Activated CD8-positive, alpha-beta memory T cell treated with anti-CD3 and anti-CD28 coated beads, Interleukin-2, amount 50 U/mL, for 24 hours (primary cell): Measurements from ENCODE around the gene PROK2.

ENCODE experiments used
- DNase-seq: peaks from one replicate; pipeline ENCODE4 v3.0.0-alpha.2; 2020; ENCODE audit errors: extremely low read depth

The PROK2 gene

DNA sequence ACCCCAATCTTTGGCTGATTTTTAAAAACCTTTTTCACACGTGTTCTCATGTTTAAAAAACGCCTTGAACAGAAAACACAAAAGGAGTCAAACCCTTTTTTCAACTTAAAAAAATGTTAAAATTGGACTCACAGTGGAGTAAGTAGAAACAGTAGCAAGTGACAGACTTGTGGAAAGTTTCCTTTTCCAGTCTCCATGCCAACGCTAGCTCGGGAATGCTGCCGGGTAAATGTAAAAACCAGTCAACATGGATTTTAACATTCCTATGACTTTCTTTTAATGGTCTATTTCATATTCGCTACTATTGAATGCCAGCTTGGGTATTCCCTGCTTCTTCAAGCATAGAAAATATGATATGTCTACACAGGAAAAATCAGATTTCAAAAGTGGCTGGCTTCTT, 1.6 kb upstream of the PROK2 start:
- no peak for DNase-seq

- DNase-seq, result no peak
Measured at GRCh38 chr3:71786217-71786549, 1.2 kb upstream of the PROK2 start.

DNA sequence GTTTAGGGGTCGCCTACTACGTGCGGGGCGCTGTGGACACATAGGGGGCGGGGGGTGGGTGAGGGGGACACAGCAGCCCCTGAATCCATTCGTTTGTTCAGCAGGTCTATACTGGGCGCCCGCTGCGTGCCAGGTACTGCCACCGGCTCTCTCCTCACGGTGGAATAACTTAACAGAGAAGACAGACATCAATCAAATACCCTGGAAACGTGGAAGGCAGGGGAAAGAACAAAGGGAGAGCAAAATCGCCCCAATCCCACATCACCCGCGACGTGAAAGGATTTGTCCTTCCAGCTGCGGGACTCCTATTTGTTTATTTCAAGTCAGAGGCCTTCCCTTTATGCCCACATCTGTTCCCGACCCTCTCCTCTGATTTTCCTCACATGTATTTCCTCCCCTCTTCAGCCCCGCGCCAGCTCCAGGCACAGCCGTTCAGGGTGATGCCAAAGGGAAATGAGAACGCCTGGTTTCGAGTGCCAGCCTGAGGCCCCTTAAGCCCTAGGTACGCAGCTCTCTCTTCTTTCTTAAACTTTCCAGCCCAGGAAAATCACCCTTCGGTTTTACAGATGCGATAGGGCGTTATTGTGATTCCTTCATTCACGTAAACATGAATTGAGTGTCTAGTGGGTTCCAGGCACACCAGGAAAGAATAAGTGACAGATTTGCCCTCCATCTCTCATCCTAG, 726 bp upstream of the PROK2 start:
- no peak for DNase-seq

DNA sequence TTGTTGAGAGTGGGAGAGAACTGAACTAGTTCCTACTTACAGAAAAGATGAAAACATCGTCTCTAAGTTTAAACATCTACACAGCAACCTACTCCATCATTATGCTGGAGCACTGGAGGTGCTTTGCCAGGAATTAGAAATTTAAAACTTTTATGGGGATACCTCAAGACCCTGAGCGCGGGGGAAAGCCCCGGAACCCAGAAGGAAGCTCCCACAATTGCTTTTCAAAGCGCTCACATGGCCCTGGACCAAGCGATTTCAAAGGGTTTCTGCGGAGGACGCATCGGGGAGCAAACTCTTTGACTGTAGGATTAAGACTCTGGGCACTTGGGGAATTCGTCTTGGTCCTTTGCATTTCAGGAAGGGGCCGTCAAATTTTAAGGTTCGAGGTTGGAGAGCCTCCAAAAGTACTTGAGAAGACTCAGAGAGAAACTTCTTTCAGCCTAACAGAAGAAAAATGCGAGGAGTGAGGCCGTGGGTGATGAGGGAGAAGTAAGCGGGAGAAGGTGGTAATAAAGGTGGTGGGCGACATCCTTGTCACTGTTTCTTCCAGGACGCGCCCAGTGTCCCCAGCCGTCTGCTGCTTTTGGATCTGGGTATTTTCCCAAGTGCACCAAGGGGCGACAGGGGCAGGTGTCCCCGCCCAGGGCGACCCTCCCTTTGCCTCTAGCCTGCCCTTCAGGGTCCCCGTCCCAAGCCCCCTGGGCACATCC, 591 bp downstream of the PROK2 start:
- DNase-seq, result no peak

- DNase-seq, result no peak
Measured at GRCh38 chr3:71783152-71783551, 1.8 kb downstream of the PROK2 start.

DNA sequence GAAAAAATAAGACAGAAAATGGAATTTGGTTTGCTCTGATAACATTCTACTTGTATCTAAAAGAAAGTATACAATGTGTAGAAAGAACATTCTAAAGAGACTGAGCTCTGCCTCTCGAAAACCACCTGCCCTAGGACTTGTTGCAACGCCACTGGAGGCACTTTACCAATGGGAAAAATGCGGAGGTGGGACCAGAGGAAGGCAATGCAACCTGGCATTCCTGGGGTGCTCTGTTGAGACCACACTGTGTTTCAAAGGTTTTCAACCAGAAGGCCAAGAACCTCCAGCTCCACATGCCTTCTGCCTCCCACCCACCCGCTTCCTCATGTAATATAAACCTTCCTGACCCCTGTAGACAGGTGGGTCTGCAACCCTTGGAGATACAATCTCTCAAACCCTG, 4.5 kb downstream of the PROK2 start:
- no peak for DNase-seq

DNA sequence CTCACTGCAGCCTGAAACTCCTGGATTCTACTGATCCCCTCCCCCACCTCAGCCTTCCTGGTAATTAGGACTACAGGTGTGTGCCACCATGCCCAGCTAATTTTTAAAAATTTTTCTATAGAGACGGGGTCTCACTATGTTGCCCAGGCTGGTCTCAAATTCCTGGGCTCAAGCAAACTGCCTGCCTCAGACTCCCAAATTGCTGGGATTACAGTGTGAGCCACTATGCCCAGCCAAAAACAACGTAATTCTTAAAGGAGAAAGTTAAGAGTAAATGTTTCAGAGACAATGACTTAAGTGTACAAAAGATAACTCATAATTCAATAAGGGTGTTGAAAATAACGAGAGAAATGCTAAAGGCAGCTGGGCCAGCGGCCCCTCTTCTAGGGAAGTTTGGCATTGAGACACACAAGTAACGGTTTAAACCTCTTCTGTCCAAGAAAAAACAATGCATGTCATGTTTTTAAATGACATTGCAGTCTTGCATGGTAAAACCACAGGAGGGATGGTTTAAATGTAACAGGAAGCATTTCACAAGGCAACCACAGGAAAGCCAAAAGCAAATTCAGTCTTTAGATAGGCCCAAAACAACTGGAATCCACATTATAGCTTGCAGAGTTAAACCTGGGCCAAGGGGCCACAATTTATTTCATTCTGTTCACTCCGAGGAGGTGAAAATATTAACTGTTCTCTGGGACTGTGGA, 5.1 kb downstream of the PROK2 start:
- DNase-seq, result no peak

DNA sequence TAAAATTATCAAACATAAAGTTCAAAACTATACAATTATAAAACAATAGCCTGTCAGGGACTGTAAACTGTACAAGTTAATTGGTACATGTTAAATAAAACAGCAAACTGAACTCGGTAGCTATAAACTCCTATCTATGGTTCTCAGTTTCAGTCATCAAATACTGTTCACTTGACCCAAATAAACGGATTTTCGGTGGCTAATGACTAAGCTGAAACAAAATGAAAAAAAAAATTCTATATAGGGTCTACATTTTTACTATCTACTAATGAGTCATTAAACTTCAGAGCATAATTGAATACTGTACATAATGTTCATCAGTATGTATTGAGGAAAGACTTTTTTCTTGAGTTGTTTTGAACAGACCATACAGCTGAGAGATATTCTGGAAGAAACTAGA, 6.6 kb downstream of the PROK2 start:
- DNase-seq, result no peak

DNA sequence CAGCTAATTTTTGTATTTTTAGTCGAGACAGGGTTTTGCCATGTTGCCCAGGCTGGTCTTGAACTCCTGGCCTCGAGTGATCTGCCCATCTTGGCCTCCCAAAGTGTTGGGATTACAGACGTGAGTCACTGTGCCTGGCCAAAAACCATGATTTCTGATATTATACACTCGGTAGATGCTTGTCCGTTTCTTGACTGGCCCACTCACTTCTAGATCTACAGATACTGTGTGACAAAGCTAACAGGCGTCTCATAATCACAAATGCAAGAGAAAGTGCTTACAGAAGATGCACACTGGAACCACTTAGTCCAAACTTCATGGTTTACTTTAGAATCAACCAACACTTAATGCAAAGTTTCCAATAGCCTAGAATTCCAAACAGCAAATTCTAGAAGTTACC, 8.4 kb downstream of the PROK2 start:
- no peak for DNase-seq

- DNase-seq, result no peak
Measured at GRCh38 chr3:71771884-71772283, 13.1 kb downstream of the PROK2 start.

GRCh38 chr3:71771126-71771525, 13.8 kb downstream of the PROK2 start:
- no peak for DNase-seq

- DNase-seq, result no peak
Measured at GRCh38 chr3:71763426-71763825, 21.5 kb downstream of the PROK2 start.

- no peak for DNase-seq
Measured at GRCh38 chr3:71760140-71760539, 24.8 kb downstream of the PROK2 start.

DNA sequence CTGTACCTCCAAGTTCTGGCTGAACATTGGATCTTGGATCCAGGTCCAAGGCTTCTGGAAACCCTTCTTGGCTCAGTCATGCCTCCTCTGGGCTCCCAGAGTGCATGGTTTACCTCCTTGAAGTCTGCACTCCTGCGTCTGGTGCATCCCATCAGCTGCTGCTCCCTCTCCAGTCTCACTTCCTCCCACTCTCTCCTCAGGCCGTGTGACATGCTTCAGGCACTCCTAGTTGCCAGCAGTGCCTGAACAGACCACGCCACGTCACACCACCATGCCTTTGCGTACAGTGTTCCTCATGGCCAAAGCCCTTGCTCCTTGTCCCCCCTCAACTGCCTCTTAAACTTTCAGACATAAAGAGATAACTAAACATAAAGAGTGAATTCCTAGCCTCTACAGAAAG, 25.5 kb downstream of the PROK2 start:
- no peak for DNase-seq

GRCh38 chr3:71758091-71758490, 26.9 kb downstream of the PROK2 start:
- DNase-seq, result no peak

- no peak for DNase-seq
Measured at GRCh38 chr3:71754610-71755253, 30.2 kb downstream of the PROK2 start.

DNA sequence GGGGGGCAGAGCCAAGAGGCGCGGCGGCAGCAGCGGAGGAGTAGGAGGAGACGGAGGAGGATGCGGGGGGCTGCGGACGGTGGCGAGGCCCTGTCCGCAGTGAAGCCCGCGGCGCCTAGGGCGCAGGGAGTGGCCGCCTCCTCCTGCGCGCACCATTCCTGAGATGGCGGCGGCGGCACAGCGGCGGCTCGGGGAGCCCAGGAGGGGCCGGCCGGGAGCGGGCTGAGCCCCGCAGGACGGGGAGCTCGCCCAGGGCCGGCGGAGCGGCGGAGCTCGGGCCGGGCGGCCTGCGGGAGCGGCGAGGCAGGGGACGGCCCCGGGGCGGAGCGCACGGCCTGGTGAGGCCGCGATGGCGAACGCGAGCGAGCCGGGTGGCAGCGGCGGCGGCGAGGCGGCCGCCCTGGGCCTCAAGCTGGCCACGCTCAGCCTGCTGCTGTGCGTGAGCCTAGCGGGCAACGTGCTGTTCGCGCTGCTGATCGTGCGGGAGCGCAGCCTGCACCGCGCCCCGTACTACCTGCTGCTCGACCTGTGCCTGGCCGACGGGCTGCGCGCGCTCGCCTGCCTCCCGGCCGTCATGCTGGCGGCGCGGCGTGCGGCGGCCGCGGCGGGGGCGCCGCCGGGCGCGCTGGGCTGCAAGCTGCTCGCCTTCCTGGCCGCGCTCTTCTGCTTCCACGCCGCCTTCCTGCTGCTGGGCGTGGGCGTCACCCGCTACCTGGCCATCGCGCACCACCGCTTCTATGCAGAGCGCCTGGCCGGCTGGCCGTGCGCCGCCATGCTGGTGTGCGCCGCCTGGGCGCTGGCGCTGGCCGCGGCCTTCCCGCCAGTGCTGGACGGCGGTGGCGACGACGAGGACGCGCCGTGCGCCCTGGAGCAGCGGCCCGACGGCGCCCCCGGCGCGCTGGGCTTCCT, 31.0 kb downstream of the PROK2 start, which contains the start of gene GPR27:
Gene GPR27, plus strand, starts transcription at position 155 of the 909 bp plus-strand sequence. Its CDS starts 195 bp downstream, at position 350.
- no peak for DNase-seq

- no peak for DNase-seq
Measured at GRCh38 chr3:71752831-71753700, 31.9 kb downstream of the PROK2 start.

- DNase-seq, result no peak
Measured at GRCh38 chr3:71751602-71752001, 33.3 kb downstream of the PROK2 start.

- DNase-seq, result no peak
Measured at GRCh38 chr3:71744738-71745137, 40.2 kb downstream of the PROK2 start.
